Esophagus muscularis mucosa (tissue), 4 donors: ENCODE results near the gene ERN1.

Experiments used
- EP300 ChIP-seq: sonication (generic); formaldehyde crosslinking; IDR thresholded peaks from one replicate; pipeline ENCODE4 v1.6.1; 2017; ENCODE audit warnings: antibody characterized with exemption
- POLR2A ChIP-seq: fragments of 450-650 bp; IDR thresholded peaks from one replicate; pipeline ENCODE4 v1.6.1; 2017; ENCODE audit warnings: antibody characterized with exemption, moderate library complexity, mild to moderate bottlenecking, low read depth
- POLR2AphosphoS5 ChIP-seq, 2 donors: sonication (generic); formaldehyde crosslinking; IDR thresholded peaks; one replicate each; pipeline ENCODE4 v1.6.1; 2017; ENCODE audit warnings: antibody characterized with exemption in 2 of 2
- TF ChIP-seq, protein P1 (sequence below), 3 experiments: fragments of 200-600 bp in 2 of 3; fragments of 450-650 bp in 1 of 3; sonication (generic) in 2 of 3; IDR thresholded peaks; one replicate each; pipeline ENCODE4 v1.5.1; 2017 to 2019; ENCODE audit warnings: antibody characterized with exemption in 3 of 3, mild to moderate bottlenecking in 2 of 3, moderate library complexity in 1 of 3

DNA sequence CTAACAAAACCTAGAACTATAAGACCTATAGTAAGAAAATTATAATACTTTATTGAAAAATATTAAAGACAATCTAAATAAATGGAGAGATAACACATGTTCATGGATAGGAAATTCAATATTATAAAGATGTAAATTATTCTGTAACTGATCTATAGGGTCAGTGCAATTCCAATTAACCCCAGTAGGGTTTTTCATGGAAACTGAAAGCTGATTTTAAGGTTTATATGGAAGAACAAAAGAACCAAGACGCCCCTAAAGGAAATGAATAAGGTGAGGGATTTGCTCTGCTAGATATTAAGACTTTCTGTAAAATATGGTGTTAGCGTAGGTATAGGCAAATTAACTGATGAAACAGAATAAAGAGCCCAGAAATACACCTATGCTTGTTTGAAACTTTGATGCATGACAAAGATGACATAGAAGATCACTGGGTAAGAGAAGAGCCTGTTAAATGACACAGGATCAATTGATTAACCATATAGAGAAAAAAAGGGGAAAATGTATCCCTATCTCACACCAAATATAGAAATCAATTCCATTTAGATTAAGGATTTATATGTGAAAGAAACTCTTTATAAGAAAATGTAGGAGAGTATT, 112.5 kb downstream of the ERN1 start:
- no peak for TF ChIP-seq POLR2A
- TF ChIP-seq, protein P1, sequence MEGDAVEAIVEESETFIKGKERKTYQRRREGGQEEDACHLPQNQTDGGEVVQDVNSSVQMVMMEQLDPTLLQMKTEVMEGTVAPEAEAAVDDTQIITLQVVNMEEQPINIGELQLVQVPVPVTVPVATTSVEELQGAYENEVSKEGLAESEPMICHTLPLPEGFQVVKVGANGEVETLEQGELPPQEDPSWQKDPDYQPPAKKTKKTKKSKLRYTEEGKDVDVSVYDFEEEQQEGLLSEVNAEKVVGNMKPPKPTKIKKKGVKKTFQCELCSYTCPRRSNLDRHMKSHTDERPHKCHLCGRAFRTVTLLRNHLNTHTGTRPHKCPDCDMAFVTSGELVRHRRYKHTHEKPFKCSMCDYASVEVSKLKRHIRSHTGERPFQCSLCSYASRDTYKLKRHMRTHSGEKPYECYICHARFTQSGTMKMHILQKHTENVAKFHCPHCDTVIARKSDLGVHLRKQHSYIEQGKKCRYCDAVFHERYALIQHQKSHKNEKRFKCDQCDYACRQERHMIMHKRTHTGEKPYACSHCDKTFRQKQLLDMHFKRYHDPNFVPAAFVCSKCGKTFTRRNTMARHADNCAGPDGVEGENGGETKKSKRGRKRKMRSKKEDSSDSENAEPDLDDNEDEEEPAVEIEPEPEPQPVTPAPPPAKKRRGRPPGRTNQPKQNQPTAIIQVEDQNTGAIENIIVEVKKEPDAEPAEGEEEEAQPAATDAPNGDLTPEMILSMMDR (IDR thresholded peaks at IDR 0.05), result peak in 1 of 3 experiments; percentile 32
- no peak for TF ChIP-seq POLR2AphosphoS5 (IDR thresholded peaks at IDR 0.05)
- no peak for TF ChIP-seq EP300
